VCaP (cell line): ENCODE data around the gene FAM219B.

Experiments used
- H3K27ac ChIP-seq: fragments of 450-650 bp; 2 replicates; pipeline ENCODE4 v1.5.1; 2017
- CTCF ChIP-seq: fragments of 450-650 bp; conservative IDR thresholded peaks from 2 replicates; pipeline ENCODE4 v1.5.1; 2017; ENCODE audit warnings: mild to moderate bottlenecking, moderate library complexity

The FAM219B gene

GRCh38 chr15:74870436-74871215 is 36.0 kb downstream of the FAM219B start:
- no peak for TF ChIP-seq CTCF
- H3K27ac ChIP-seq, result peak overlapping the region; percentile 14; the same call in 1 of the 2 replicates

- 0 out of 2 replicates have a peak overlapping the region, but pooled peaks have one; percentile 14 for H3K27ac ChIP-seq
- TF ChIP-seq CTCF, result no peak
Observed at GRCh38 chr15:74869726-74870407, 36.8 kb downstream of the FAM219B start.

- no peak overlapping the region for H3K27ac ChIP-seq
- TF ChIP-seq CTCF, result no peak
Observed at GRCh38 chr15:74869372-74869725, 37.3 kb downstream of the FAM219B start.

GRCh38 chr15:74868059-74868458 is 38.6 kb downstream of the FAM219B start:
- no peak for TF ChIP-seq CTCF
- no peak overlapping the region for H3K27ac ChIP-seq

- no peak overlapping the region for H3K27ac ChIP-seq
- TF ChIP-seq CTCF, result no peak
Observed at GRCh38 chr15:74867466-74868038, 39.1 kb downstream of the FAM219B start.

- H3K27ac ChIP-seq, result no peak overlapping the region
- no peak for TF ChIP-seq CTCF
Observed at GRCh38 chr15:74866090-74866489, 40.6 kb downstream of the FAM219B start.

GRCh38 chr15:74865316-74865715 is 41.3 kb downstream of the FAM219B start:
- TF ChIP-seq CTCF, result no peak
- H3K27ac ChIP-seq, result no peak overlapping the region
